GM13976 (cell line): ENCODE results near the gene KRT36.

Source experiments
- DNase-seq: peaks from one replicate; pipeline ENCODE4 v3.0.0; 2012; ENCODE audit warnings: low spot score
- in situ Hi-C: fragments of 300-500 bp; cut with MboI; formaldehyde crosslinking; loops from one replicate; pipeline ENCODE4 v1.12.0; 2022; ENCODE audit warnings: low sequenced_read_pairs, mixed read lengths, inconsistent platforms; ENCODE audit not compliant: unreplicated experiment
- TF ChIP-seq, protein P1 (sequence below): IDR thresholded peaks from 2 replicates; pipeline ENCODE4 v1.5.1; 2012; ENCODE audit warnings: borderline replicate concordance, mild to moderate bottlenecking; ENCODE audit not compliant: insufficient read depth; ENCODE audit errors: extremely low read depth, missing control alignments, control extremely low read depth

KRT36 gene

GRCh38 chr17:41505007-41505808 lies 15.5 kb upstream of the KRT36 start, which contains the start of gene KRT13:
KRT13 (minus strand) TSS chr17:41505612; CDS start chr17:41505550, 62 bp downstream.
- in situ Hi-C loops: no loop called here
- no peak for DNase-seq
- TF ChIP-seq, protein P1, sequence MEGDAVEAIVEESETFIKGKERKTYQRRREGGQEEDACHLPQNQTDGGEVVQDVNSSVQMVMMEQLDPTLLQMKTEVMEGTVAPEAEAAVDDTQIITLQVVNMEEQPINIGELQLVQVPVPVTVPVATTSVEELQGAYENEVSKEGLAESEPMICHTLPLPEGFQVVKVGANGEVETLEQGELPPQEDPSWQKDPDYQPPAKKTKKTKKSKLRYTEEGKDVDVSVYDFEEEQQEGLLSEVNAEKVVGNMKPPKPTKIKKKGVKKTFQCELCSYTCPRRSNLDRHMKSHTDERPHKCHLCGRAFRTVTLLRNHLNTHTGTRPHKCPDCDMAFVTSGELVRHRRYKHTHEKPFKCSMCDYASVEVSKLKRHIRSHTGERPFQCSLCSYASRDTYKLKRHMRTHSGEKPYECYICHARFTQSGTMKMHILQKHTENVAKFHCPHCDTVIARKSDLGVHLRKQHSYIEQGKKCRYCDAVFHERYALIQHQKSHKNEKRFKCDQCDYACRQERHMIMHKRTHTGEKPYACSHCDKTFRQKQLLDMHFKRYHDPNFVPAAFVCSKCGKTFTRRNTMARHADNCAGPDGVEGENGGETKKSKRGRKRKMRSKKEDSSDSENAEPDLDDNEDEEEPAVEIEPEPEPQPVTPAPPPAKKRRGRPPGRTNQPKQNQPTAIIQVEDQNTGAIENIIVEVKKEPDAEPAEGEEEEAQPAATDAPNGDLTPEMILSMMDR: no peak

DNA sequence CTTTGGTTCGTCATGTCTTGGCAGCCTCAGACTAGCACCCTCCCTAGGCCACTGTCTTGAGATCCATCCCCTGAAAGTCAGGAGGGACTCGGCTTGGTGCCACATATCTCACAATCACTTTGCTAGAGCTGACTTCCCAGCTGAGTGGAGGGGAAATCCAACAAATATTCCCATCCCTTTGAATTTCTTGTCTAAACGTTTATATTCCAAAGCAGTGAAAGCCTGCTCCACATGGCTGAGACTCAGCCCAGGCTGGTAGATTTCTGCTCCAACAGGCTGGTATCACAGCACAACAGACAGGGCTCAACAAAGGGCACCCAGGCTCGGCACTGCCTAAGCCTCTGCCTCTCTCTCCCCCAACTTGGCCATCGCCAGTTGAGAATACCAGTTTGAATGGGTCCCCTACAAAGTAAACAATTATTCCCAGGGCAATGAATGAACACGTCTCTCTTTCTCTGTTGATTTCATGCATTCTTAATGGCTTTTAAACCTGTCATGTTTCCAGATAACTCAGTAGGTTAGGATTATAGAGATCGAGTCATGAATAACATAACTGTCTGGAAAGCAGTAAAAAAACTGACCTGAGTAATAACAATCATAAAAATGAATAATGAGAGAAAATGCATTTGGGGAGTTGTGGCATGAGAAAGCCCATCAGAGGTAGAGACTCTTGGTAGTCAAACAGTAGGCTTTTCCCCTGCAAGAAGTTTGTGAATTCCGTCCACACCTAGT lies 14.7 kb upstream of the KRT36 start:
- DNase-seq: no peak
- TF ChIP-seq, protein P1: no peak
- in situ Hi-C loops: no loop called here

GRCh38 chr17:41503202-41503601 lies 13.5 kb upstream of the KRT36 start:
- in situ Hi-C loops: no loop called here
- no peak for DNase-seq
- TF ChIP-seq, protein P1: no peak

GRCh38 chr17:41500131-41500911 lies 10.6 kb upstream of the KRT36 start:
- DNase-seq: no peak
- in situ Hi-C loops: no loop called here
- TF ChIP-seq, protein P1: no peak

DNA sequence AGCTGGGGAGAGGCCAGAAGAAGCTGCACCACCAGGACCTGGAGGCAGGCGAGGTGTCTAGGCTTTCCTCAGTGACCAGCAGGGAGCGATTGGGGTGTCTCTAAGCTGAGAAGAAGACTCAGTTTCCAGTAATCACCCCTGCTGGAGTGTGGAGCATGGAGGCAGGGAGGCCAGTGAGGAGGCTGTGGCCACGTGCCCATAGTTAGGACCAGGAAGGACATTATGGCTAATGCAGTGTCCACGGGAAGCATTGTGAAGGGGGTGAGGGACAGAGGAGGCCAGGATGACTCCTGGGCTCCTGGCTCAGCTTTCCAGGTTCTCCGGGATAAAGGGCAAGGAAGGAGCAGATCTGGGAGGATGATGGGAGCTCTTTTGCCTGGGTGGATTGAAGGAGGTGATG lies 10.0 kb upstream of the KRT36 start:
- TF ChIP-seq, protein P1: no peak
- in situ Hi-C loops: no loop called here
- DNase-seq: no peak

GRCh38 chr17:41498276-41498675 lies 8.6 kb upstream of the KRT36 start:
- in situ Hi-C loops: no loop called here
- DNase-seq: no peak
- TF ChIP-seq, protein P1: no peak
